Liver (tissue), 9 donors: ENCODE measurements around the gene ZNF618. TPM values are rescaled to one million over a fixed set of nuclear protein-coding genes. Genes with fewer than 3 reads are reported as not detected.

Experiments used
- DNase-seq: peaks from one replicate; pipeline ENCODE4 v3.0.0-alpha.2; 2017; ENCODE audit warnings: low spot score
- H3K27ac ChIP-seq, 2 donors: one replicate each; pipeline ENCODE4 v1.7.0; 2013; ENCODE audit warnings: inconsistent platforms in 2 of 2, low read length in 2 of 2, control low read depth in 1 of 2, low read depth in 1 of 2, mild to moderate bottlenecking in 1 of 2
- H3K27me3 ChIP-seq, 4 donors: one replicate each; pipeline versions ENCODE4 v1.6.1 to v1.7.0; 2013; ENCODE audit warnings: low read length in 3 of 4, inconsistent platforms in 1 of 4, mild to moderate bottlenecking in 1 of 4, moderate library complexity in 1 of 4; ENCODE audit not compliant: control insufficient read depth in 4 of 4, insufficient read depth in 4 of 4
- H3K36me3 ChIP-seq, 4 donors: one replicate each; pipeline versions ENCODE4 v1.6.1 to v1.7.0; 2013; ENCODE audit warnings: low read length in 3 of 4, mild to moderate bottlenecking in 3 of 4, low read depth in 1 of 4, moderate library complexity in 1 of 4; ENCODE audit not compliant: control insufficient read depth in 4 of 4, insufficient read depth in 3 of 4
- H3K4me1 ChIP-seq, 4 donors: one replicate each; pipeline versions ENCODE4 v1.6.1 to v1.7.0; 2013; ENCODE audit warnings: low read length in 3 of 4, mild to moderate bottlenecking in 3 of 4, moderate library complexity in 1 of 4; ENCODE audit not compliant: control insufficient read depth in 4 of 4, insufficient read depth in 4 of 4
- H3K4me3 ChIP-seq, 3 donors: one replicate each; pipeline versions ENCODE4 v1.6.1 to v1.7.0; 2013; ENCODE audit warnings: low read length in 3 of 3, control low read depth in 1 of 3, low read depth in 1 of 3, mild to moderate bottlenecking in 1 of 3
- H3K9ac ChIP-seq, 2 donors: one replicate each; pipeline ENCODE4 v1.7.0; 2013; ENCODE audit warnings: low read length in 2 of 2, mild to moderate bottlenecking in 2 of 2, moderate library complexity in 2 of 2, control low read depth in 1 of 2, low read depth in 1 of 2
- H3K9me3 ChIP-seq, 4 donors: one replicate each; pipeline versions ENCODE4 v1.6.1 to v1.7.0; 2013; ENCODE audit warnings: low read length in 3 of 4; ENCODE audit not compliant: control insufficient read depth in 4 of 4
- EGR1 ChIP-seq, 2 donors: IDR thresholded peaks; 2 replicates each; pipeline ENCODE4 v1.6.1; 2016 to 2018; ENCODE audit warnings: antibody characterized with exemption in 2 of 2, low read depth in 2 of 2
- FOXA1 ChIP-seq: IDR thresholded peaks from 2 replicates; pipeline ENCODE4 v1.6.1; 2016; ENCODE audit warnings: antibody characterized with exemption
- FOXA2 ChIP-seq: IDR thresholded peaks from 2 replicates; pipeline ENCODE4 v1.6.1; 2016; ENCODE audit warnings: antibody characterized with exemption
- GABPA ChIP-seq, 2 donors: IDR thresholded peaks in 1 of 2; conservative IDR thresholded peaks in 1 of 2; 2 replicates each; pipeline ENCODE4 v1.6.1; 2016; ENCODE audit warnings: antibody characterized with exemption in 2 of 2, mild to moderate bottlenecking in 1 of 2, moderate library complexity in 1 of 2
- HNF4A ChIP-seq, 2 donors: conservative IDR thresholded peaks; 2 replicates each; pipeline ENCODE4 v1.6.1; 2016; ENCODE audit warnings: antibody characterized with exemption in 2 of 2, mild to moderate bottlenecking in 2 of 2
- HNF4G ChIP-seq: IDR thresholded peaks from 2 replicates; pipeline ENCODE4 v1.6.1; 2016; ENCODE audit warnings: antibody characterized with exemption
- JUND ChIP-seq, 2 donors: IDR thresholded peaks; 2 replicates each; pipeline ENCODE4 v1.6.1; 2016; ENCODE audit warnings: antibody characterized with exemption in 2 of 2
- NR2F2 ChIP-seq: IDR thresholded peaks from 2 replicates; pipeline ENCODE4 v1.6.1; 2016; ENCODE audit warnings: antibody characterized with exemption
- RAD21 ChIP-seq, 2 donors: IDR thresholded peaks; 2 replicates each; pipeline ENCODE4 v1.6.1; 2016; ENCODE audit warnings: antibody characterized with exemption in 2 of 2, mild to moderate bottlenecking in 2 of 2
- RXRA ChIP-seq, 2 donors: IDR thresholded peaks; 2 replicates each; pipeline ENCODE4 v1.6.1; 2017 to 2018; ENCODE audit warnings: antibody characterized with exemption in 2 of 2, mild to moderate bottlenecking in 1 of 2
- SP1 ChIP-seq: IDR thresholded peaks from 2 replicates; pipeline ENCODE4 v1.6.1; 2018; ENCODE audit warnings: antibody characterized with exemption, mild to moderate bottlenecking
- YY1 ChIP-seq: IDR thresholded peaks from 2 replicates; pipeline ENCODE4 v1.6.1; 2016; ENCODE audit warnings: antibody characterized with exemption, mild to moderate bottlenecking
- WGBS: extraction: QIAGEN DNeasy Blood & Tissue Kit; methylation state at CpG from one replicate; pipeline ENCODE4 v1.1.7; 2013; 5-methylcytosine and 5-hydroxymethylcytosine counted together
- polyA plus RNA-seq, 2 donors: library from polyadenylated mRNA; stranded (reverse) in 1 of 2; unstranded in 1 of 2; fragments of 200-250 nt in 1 of 2; fragments of >200 nt in 1 of 2; fragmentation: Nextera tagmentation in 1 of 2; extraction: Ambion mirVana in 1 of 2; gene quantifications; one replicate each; pipeline versions ENCODE4 v1.2.1 to v1.2.3, GENCODE V29; 2013 to 2015
- total RNA-seq, 2 donors: library from RNA; depleted of rRNA; stranded (reverse); fragments of >200 nt; gene quantifications; one replicate each; pipeline ENCODE4 v1.2.3, GENCODE V29; 2014
- TF ChIP-seq, protein P1 (sequence below): IDR thresholded peaks from 2 replicates; pipeline ENCODE4 v1.6.1; 2016; ENCODE audit warnings: antibody characterized with exemption
- TF ChIP-seq, protein P2 (sequence below): IDR thresholded peaks from 2 replicates; pipeline ENCODE4 v1.6.1; 2016; ENCODE audit warnings: antibody characterized with exemption, mild to moderate bottlenecking
- TF ChIP-seq, protein P3 (sequence below): IDR thresholded peaks from 2 replicates; pipeline ENCODE4 v1.6.1; 2016; ENCODE audit warnings: antibody characterized with exemption
- TF ChIP-seq, protein P4 (sequence below): fragments of 150-350 bp; IDR thresholded peaks from 2 replicates; pipeline ENCODE4 v1.5.1; 2017; ENCODE audit warnings: improper control_type of control experiment, low read depth, low read length; ENCODE audit not compliant: missing input control
- TF ChIP-seq, protein P5 (sequence below): IDR thresholded peaks from 2 replicates; pipeline ENCODE4 v1.6.1; 2016; ENCODE audit warnings: antibody characterized with exemption
- donor health status: healthy.
- donor health status: healthy.
- donor health status: healthy.
- donor health status: healthy.
- donor health status: healthy.

Gene ZNF618
- total and polyA plus RNA-seq, 4 donors = 2.2 to 6.5 (median 3.7) TPM

DNA sequence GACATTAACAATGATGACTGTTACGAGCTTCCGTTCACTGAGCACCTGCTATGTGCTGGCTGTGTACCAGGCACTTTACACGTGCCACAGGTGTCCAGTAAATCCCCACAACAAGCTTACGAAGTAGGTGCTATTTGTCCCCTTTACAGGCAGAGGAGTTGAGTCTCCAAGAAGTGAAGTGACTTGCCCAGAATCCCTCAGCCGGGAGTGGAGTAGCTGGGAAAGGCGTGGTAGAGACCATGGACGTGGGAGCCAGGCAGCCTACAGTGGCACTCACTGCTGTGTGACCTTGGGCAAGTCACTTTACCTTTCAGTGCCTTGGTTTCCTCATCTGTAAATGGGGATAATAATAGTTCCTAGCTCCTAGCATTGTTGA lies 202.7 kb downstream of the ZNF618 start:
- Histone ChIP-seq H3K4me1 (peaks cover 4 to 81% (median 70%) of the 10 kb centered on the region in 4 donors), H3K36me3 (peaks cover 2 to 20% (median 13%) of the 10 kb centered on the region in 4 donors), H3K27me3 (no peaks in the 10 kb centered on the region), H3K27ac (peak overlapping the region; percentile 60 to 68), H3K9me3 (no peaks in the 10 kb centered on the region), H3K4me3 (peak overlapping the region in 1 of 3 donors; percentile 85), H3K9ac (no peak overlapping the region)
- TF ChIP-seq YY1 (no peak), RXRA (IDR thresholded peaks at IDR 0.05) (no peak), HNF4A (conservative IDR thresholded peaks at IDR 0.05) (no peak), HNF4G (no peak), RAD21 (IDR thresholded peaks at IDR 0.05) (no peak), JUND (IDR thresholded peaks at IDR 0.05) (no peak), NR2F2 (no peak), FOXA1 (no peak), GABPA (IDR thresholded peaks at IDR 0.05 in 1 of 2, conservative IDR thresholded peaks at IDR 0.05 in 1 of 2) (no peak), FOXA2 (no peak), SP1 (no peak), EGR1 (IDR thresholded peaks at IDR 0.05; ENCODE audit: low read depth in 2 of 2) (no peak)
- TF ChIP-seq, protein P1, sequence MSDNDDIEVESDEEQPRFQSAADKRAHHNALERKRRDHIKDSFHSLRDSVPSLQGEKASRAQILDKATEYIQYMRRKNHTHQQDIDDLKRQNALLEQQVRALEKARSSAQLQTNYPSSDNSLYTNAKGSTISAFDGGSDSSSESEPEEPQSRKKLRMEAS = no peak
- TF ChIP-seq, protein P2, sequence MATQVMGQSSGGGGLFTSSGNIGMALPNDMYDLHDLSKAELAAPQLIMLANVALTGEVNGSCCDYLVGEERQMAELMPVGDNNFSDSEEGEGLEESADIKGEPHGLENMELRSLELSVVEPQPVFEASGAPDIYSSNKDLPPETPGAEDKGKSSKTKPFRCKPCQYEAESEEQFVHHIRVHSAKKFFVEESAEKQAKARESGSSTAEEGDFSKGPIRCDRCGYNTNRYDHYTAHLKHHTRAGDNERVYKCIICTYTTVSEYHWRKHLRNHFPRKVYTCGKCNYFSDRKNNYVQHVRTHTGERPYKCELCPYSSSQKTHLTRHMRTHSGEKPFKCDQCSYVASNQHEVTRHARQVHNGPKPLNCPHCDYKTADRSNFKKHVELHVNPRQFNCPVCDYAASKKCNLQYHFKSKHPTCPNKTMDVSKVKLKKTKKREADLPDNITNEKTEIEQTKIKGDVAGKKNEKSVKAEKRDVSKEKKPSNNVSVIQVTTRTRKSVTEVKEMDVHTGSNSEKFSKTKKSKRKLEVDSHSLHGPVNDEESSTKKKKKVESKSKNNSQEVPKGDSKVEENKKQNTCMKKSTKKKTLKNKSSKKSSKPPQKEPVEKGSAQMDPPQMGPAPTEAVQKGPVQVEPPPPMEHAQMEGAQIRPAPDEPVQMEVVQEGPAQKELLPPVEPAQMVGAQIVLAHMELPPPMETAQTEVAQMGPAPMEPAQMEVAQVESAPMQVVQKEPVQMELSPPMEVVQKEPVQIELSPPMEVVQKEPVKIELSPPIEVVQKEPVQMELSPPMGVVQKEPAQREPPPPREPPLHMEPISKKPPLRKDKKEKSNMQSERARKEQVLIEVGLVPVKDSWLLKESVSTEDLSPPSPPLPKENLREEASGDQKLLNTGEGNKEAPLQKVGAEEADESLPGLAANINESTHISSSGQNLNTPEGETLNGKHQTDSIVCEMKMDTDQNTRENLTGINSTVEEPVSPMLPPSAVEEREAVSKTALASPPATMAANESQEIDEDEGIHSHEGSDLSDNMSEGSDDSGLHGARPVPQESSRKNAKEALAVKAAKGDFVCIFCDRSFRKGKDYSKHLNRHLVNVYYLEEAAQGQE = no peak
- TF ChIP-seq, protein P3, sequence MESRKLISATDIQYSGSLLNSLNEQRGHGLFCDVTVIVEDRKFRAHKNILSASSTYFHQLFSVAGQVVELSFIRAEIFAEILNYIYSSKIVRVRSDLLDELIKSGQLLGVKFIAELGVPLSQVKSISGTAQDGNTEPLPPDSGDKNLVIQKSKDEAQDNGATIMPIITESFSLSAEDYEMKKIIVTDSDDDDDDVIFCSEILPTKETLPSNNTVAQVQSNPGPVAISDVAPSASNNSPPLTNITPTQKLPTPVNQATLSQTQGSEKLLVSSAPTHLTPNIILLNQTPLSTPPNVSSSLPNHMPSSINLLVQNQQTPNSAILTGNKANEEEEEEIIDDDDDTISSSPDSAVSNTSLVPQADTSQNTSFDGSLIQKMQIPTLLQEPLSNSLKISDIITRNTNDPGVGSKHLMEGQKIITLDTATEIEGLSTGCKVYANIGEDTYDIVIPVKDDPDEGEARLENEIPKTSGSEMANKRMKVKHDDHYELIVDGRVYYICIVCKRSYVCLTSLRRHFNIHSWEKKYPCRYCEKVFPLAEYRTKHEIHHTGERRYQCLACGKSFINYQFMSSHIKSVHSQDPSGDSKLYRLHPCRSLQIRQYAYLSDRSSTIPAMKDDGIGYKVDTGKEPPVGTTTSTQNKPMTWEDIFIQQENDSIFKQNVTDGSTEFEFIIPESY = no peak
- TF ChIP-seq, protein P4, sequence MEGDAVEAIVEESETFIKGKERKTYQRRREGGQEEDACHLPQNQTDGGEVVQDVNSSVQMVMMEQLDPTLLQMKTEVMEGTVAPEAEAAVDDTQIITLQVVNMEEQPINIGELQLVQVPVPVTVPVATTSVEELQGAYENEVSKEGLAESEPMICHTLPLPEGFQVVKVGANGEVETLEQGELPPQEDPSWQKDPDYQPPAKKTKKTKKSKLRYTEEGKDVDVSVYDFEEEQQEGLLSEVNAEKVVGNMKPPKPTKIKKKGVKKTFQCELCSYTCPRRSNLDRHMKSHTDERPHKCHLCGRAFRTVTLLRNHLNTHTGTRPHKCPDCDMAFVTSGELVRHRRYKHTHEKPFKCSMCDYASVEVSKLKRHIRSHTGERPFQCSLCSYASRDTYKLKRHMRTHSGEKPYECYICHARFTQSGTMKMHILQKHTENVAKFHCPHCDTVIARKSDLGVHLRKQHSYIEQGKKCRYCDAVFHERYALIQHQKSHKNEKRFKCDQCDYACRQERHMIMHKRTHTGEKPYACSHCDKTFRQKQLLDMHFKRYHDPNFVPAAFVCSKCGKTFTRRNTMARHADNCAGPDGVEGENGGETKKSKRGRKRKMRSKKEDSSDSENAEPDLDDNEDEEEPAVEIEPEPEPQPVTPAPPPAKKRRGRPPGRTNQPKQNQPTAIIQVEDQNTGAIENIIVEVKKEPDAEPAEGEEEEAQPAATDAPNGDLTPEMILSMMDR = no peak
- TF ChIP-seq, protein P5, sequence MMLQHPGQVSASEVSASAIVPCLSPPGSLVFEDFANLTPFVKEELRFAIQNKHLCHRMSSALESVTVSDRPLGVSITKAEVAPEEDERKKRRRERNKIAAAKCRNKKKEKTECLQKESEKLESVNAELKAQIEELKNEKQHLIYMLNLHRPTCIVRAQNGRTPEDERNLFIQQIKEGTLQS = no peak
- DNase-seq = no peak
- 52% methylated on average over 7 of the region's 7 CpGs for WGBS
